H1 (cell line): Measurements from ENCODE around the gene DRC3. TPM values are rescaled to one million over a fixed set of nuclear protein-coding genes. Genes with fewer than 3 reads are reported as not detected.

ENCODE experiments used
- polyA plus RNA-seq, 7 experiments: library from polyadenylated mRNA; depleted of rRNA in 3 of 7; stranded (reverse) in 5 of 7; unstranded in 2 of 7; fragments of >200 nt in 5 of 7; fragments of 200-250 nt in 2 of 7; gene quantifications; 1 replicate in 5 of 7; 2 replicates in 1 of 7; 4 replicates in 1 of 7; pipeline versions ENCODE4 v1.2.1 to v1.2.3, GENCODE V29; 2011 to 2013; ENCODE audit warnings: missing spikeins in 2 of 7, mixed read lengths in 2 of 7
- total RNA-seq: library from RNA; stranded (reverse); fragmentation: NEBNext Ultra II Directional; extraction: Animal tissue kit (Norgen Biotek cat#: 25700); gene quantifications from 2 replicates; pipeline ENCODE4 v1.2.1, GENCODE V29; 2021

DRC3 gene
- total and polyA plus RNA-seq, 2 of the 8 experiments (the other 6 are each of a cell fraction or from before 2014, with no cell fraction given): 0.59 TPM; not detected in 1

Other genes starting within 250 kb of the DRC3 start
- gene SREBF1, start 135.9 kb upstream of the DRC3 start, total RNA-seq: 69.9 and 70.8 TPM in 2 replicates
- gene SREBF1, start 135.9 kb upstream of the DRC3 start, polyA plus RNA-seq (2011; rRNA removed): 28.6 and 64.6 TPM in 2 replicates
- gene TOM1L2, start 462 bp upstream of the DRC3 start, total RNA-seq: 3.3 and 3.4 TPM in 2 replicates
- 2.0 and 4.2 TPM in 2 replicates for gene TOM1L2, start 462 bp upstream of the DRC3 start, polyA plus RNA-seq (2011; rRNA removed)
- 22.9 and 23.3 TPM in 2 replicates for gene ATPAF2, start 66.3 kb downstream of the DRC3 start, total RNA-seq
- 19.6 and 28.3 TPM in 2 replicates for gene ATPAF2, start 66.3 kb downstream of the DRC3 start, polyA plus RNA-seq (2011; rRNA removed)
- 15.0 and 15.2 TPM in 2 replicates for gene GID4, start 66.5 kb downstream of the DRC3 start, total RNA-seq
- gene GID4, start 66.5 kb downstream of the DRC3 start, polyA plus RNA-seq (2011; rRNA removed): 5.4 and 5.6 TPM in 2 replicates
- 44.6 and 50.1 TPM in 2 replicates for gene DRG2, start 115.1 kb downstream of the DRC3 start, total RNA-seq
- gene DRG2, start 115.1 kb downstream of the DRC3 start, polyA plus RNA-seq (2011; rRNA removed): 47.8 and 57.5 TPM in 2 replicates
- 1.5 and 1.6 TPM in 2 replicates for gene MYO15A, start 135.9 kb downstream of the DRC3 start, total RNA-seq
- gene MYO15A, start 135.9 kb downstream of the DRC3 start, polyA plus RNA-seq (2011; rRNA removed): 4.2 and 5.5 TPM in 2 replicates
- gene ALKBH5, start 211.0 kb downstream of the DRC3 start, total RNA-seq: 86.4 and 86.6 TPM in 2 replicates
- 63.7 and 66.5 TPM in 2 replicates for gene ALKBH5, start 211.0 kb downstream of the DRC3 start, polyA plus RNA-seq (2011; rRNA removed)